Measurements from ENCODE around the gene SPRR2E.
"Not testable (repeated sequence)": the region's sequence is repeated elsewhere in the genome, so short reads cannot be mapped to it uniquely, and the experiment has no call there.

The SPRR2E gene

GRCh38 chr1:153094426-153094825, at the start of gene SPRR2E:
Gene SPRR2E (minus strand): TSS chr1:153094526. CDS start chr1:153093751, 775 bp downstream.
- DNase-seq (ENCODE audit: low spot score), result no peak

- no peak for DNase-seq (ENCODE audit: low spot score)
Observed at GRCh38 chr1:153141377-153141776, 47.1 kb upstream of the SPRR2E start.

GRCh38 chr1:153140484-153140883, 46.2 kb upstream of the SPRR2E start:
- DNase-seq (ENCODE audit: low spot score), result no peak

GRCh38 chr1:153133743-153134142, 39.4 kb upstream of the SPRR2E start:
- DNase-seq (ENCODE audit: low spot score), result no peak

GRCh38 chr1:153133267-153133666, 38.9 kb upstream of the SPRR2E start:
- no peak for DNase-seq (ENCODE audit: low spot score)

- not testable (repeated sequence) for DNase-seq (ENCODE audit: low spot score)
Observed at GRCh38 chr1:153128688-153129087, 34.4 kb upstream of the SPRR2E start.

GRCh38 chr1:153127296-153127695, 33.0 kb upstream of the SPRR2E start:
- DNase-seq (ENCODE audit: low spot score), result no peak

GRCh38 chr1:153125536-153125935, 31.2 kb upstream of the SPRR2E start:
- DNase-seq (ENCODE audit: low spot score), result no peak

GRCh38 chr1:153123793-153124192, 29.5 kb upstream of the SPRR2E start:
- DNase-seq (ENCODE audit: low spot score), result not testable (repeated sequence)

- DNase-seq (ENCODE audit: low spot score), result peak; percentile 4
Observed at GRCh38 chr1:153122831-153123421, 28.6 kb upstream of the SPRR2E start.

- no peak for DNase-seq (ENCODE audit: low spot score)
Observed at GRCh38 chr1:153120945-153121344, 26.6 kb upstream of the SPRR2E start.

GRCh38 chr1:153119491-153119971, 25.2 kb upstream of the SPRR2E start:
- no peak for DNase-seq (ENCODE audit: low spot score)

- DNase-seq (ENCODE audit: low spot score), result not testable (repeated sequence)
Observed at GRCh38 chr1:153115264-153115663, 20.9 kb upstream of the SPRR2E start.

GRCh38 chr1:153113416-153113815, 19.1 kb upstream of the SPRR2E start, which contains the start of gene SPRR2F:
Gene SPRR2F (minus strand): TSS chr1:153113516. CDS start chr1:153112733, 783 bp downstream.
- no peak for DNase-seq (ENCODE audit: low spot score)

GRCh38 chr1:153112454-153112853, 18.1 kb upstream of the SPRR2E start:
- DNase-seq (ENCODE audit: low spot score), result not testable (repeated sequence)

GRCh38 chr1:153100245-153100644, 5.9 kb upstream of the SPRR2E start:
- DNase-seq (ENCODE audit: low spot score), result peak; percentile 32

GRCh38 chr1:153099461-153100045, 5.2 kb upstream of the SPRR2E start:
- no peak for DNase-seq (ENCODE audit: low spot score)

- no peak for DNase-seq (ENCODE audit: low spot score)
Observed at GRCh38 chr1:153095764-153096163, 1.4 kb upstream of the SPRR2E start.

- no peak for DNase-seq (ENCODE audit: low spot score)
Observed at GRCh38 chr1:153087652-153088051, 6.7 kb downstream of the SPRR2E start.

GRCh38 chr1:153081736-153082135, 12.6 kb downstream of the SPRR2E start:
- DNase-seq (ENCODE audit: low spot score), result no peak

GRCh38 chr1:153072806-153073726, 21.3 kb downstream of the SPRR2E start:
- no peak for DNase-seq (ENCODE audit: low spot score)

GRCh38 chr1:153071511-153071910, 22.8 kb downstream of the SPRR2E start, which contains the start of gene SPRR2B:
Gene SPRR2B (minus strand): TSS chr1:153071611. CDS start chr1:153070839, 772 bp downstream.
- no peak for DNase-seq (ENCODE audit: low spot score)

Measured in LoVo (cell line).